ENCODE data around the gene ARHGEF6.
A peak's percentile ranks its signal among the peaks of the same experiment; 100 is the strongest.

ARHGEF6 gene

DNA sequence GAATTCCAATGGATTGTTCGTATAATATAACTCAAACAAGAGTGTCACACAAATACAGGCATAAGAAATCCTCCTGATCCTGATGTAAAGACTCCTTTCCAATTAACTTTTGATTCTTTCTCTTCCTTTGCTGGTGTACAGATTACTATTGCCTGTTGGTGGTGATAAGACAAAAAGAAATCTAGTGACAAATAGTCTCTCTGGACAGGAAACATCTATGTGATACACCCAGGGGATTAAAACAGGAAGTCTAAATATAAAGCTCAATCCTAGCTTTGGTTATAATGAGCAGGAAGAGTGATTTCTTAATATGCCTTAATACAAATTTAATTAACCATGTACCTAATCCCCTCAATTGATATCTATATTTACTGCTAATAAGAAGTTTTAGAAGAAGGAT, 45.1 kb downstream of the ARHGEF6 start:
- TF ChIP-seq, protein P1, sequence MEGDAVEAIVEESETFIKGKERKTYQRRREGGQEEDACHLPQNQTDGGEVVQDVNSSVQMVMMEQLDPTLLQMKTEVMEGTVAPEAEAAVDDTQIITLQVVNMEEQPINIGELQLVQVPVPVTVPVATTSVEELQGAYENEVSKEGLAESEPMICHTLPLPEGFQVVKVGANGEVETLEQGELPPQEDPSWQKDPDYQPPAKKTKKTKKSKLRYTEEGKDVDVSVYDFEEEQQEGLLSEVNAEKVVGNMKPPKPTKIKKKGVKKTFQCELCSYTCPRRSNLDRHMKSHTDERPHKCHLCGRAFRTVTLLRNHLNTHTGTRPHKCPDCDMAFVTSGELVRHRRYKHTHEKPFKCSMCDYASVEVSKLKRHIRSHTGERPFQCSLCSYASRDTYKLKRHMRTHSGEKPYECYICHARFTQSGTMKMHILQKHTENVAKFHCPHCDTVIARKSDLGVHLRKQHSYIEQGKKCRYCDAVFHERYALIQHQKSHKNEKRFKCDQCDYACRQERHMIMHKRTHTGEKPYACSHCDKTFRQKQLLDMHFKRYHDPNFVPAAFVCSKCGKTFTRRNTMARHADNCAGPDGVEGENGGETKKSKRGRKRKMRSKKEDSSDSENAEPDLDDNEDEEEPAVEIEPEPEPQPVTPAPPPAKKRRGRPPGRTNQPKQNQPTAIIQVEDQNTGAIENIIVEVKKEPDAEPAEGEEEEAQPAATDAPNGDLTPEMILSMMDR (IDR thresholded peaks at IDR 0.05; ENCODE audit: low read depth, low read length, missing control alignments): no peak
- in situ Hi-C loops (cut with HindIII; ENCODE audit: low pct_ligation_motif_present, low sequenced_read_pairs): no loop called here
- Histone ChIP-seq H3K36me3 (replicated peaks) (no peaks in the 10 kb centered on the region), H3K4me3 (ENCODE audit: low read depth, low read length) (no peak overlapping the region), H3K27ac (no peak overlapping the region), H3K27me3 (replicated peaks) (no peaks in the 10 kb centered on the region)
- no peak for DNase-seq

DNA sequence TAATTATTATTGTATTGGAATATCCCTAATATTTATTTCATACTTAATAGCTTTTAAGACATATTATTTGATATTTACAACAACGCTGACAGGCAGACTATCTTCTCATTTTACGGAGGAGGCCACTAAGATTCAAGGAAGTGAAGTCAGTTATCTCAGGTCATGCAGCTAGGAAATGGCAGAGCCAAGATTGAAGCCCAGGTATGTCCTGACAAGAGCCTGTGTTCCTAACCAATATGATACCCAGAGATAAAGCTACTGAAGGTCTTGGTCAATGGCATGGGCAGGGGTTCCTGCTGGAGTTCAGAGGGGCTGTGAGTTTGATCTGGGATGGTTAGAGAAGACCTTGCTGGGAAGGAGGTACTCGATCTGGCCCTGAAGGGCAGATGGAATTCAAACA, 47.1 kb downstream of the ARHGEF6 start:
- H3K27me3 ChIP-seq (replicated peaks): no peaks in the 10 kb centered on the region
- H3K36me3 ChIP-seq (replicated peaks): no peaks in the 10 kb centered on the region
- in situ Hi-C loops (cut with HindIII; ENCODE audit: low pct_ligation_motif_present, low sequenced_read_pairs): no loop called here
- TF ChIP-seq, protein P1 (IDR thresholded peaks at IDR 0.05; ENCODE audit: low read depth, low read length, missing control alignments): no peak
- no peak overlapping the region for H3K4me3 ChIP-seq (ENCODE audit: low read depth, low read length)
- DNase-seq: no peak
- H3K27ac ChIP-seq: no peak overlapping the region

DNA sequence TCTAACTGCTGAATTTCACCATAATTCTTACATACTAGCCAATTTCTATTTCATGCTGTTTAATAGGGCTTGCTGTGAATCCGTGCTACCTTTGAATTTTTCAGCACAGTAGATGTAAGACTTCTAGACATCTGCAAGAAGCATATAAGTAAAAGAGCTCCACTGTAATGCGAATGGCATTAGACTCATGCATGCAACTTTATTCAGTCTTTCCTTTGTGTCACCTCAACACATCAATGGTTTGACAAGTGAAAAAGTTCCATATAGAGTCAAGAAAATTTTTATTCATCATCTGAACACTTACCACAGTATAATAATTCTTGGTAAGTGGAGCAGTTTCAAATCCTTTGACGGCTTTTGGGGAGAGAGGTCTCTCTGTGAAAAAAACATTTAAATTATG, 48.9 kb downstream of the ARHGEF6 start:
- in situ Hi-C loops (cut with HindIII; ENCODE audit: low pct_ligation_motif_present, low sequenced_read_pairs): no loop called here
- Histone ChIP-seq H3K36me3 (replicated peaks) (no peaks in the 10 kb centered on the region), H3K27me3 (replicated peaks) (no peaks in the 10 kb centered on the region), H3K4me3 (ENCODE audit: low read depth, low read length) (no peak overlapping the region), H3K27ac (no peak overlapping the region)
- DNase-seq: no peak
- TF ChIP-seq, protein P1 (IDR thresholded peaks at IDR 0.05; ENCODE audit: low read depth, low read length, missing control alignments): no peak

DNA sequence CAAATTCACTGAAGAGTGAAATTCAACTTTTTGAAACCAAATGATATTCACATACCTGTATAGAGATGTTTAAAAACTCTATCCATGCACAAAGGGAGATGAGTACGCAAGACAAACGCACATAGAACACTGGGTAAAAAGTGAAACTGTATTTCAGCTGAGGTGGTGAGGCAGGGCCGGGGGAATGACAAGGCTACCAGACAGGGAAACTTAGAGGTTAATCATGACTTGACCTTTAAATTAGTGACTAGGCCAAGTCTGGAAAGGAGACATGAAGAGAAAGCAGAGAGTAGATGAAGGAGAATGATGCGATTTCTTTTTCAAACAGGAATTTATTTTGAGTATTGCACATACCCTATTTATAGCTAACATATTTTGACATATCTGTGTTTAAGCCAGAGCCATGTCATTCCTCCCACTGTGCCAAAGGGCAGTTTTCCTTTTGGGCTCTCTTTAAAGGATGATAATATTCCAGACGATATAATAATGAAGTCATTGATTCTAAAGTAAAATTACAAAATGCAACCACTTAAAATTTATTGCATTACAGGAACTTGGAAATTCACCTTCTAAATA, 49.4 kb downstream of the ARHGEF6 start:
- no peak overlapping the region for H3K4me3 ChIP-seq (ENCODE audit: low read depth, low read length)
- no peak for DNase-seq
- no peaks in the 10 kb centered on the region for H3K36me3 ChIP-seq (replicated peaks)
- no peak overlapping the region for H3K27ac ChIP-seq
- H3K27me3 ChIP-seq (replicated peaks): no peaks in the 10 kb centered on the region
- in situ Hi-C loops (cut with HindIII; ENCODE audit: low pct_ligation_motif_present, low sequenced_read_pairs): no loop called here
- TF ChIP-seq, protein P1 (IDR thresholded peaks at IDR 0.05; ENCODE audit: low read depth, low read length, missing control alignments): no peak

- Histone ChIP-seq H3K36me3 (replicated peaks) (no peaks in the 10 kb centered on the region), H3K27ac (no peak overlapping the region), H3K27me3 (replicated peaks) (no peaks in the 10 kb centered on the region), H3K4me3 (ENCODE audit: low read depth, low read length) (no peak overlapping the region)
- in situ Hi-C loops (cut with HindIII; ENCODE audit: low pct_ligation_motif_present, low sequenced_read_pairs): no loop called here
- TF ChIP-seq, protein P1 (IDR thresholded peaks at IDR 0.05; ENCODE audit: low read depth, low read length, missing control alignments): no peak
- no peak for DNase-seq
Measured at GRCh38 chrX:136728393-136728792, 52.3 kb downstream of the ARHGEF6 start.

GRCh38 chrX:136725441-136726104, 55.2 kb downstream of the ARHGEF6 start:
- H3K27ac ChIP-seq: no peak overlapping the region
- no peaks in the 10 kb centered on the region for H3K36me3 ChIP-seq (replicated peaks)
- H3K4me3 ChIP-seq (ENCODE audit: low read depth, low read length): no peak overlapping the region
- TF ChIP-seq, protein P1 (IDR thresholded peaks at IDR 0.05; ENCODE audit: low read depth, low read length, missing control alignments): no peak
- DNase-seq: peak; percentile 54
- in situ Hi-C loops (cut with HindIII; ENCODE audit: low pct_ligation_motif_present, low sequenced_read_pairs): no loop called here
- H3K27me3 ChIP-seq (replicated peaks): no peaks in the 10 kb centered on the region
